Activated T-cell treated with anti-CD3 and anti-CD28 coated beads, Interleukin-2, amount 50 U/mL, for 72 hours (primary cell): ENCODE results near the gene CEP41. TPM values are rescaled to one million over a fixed set of nuclear protein-coding genes. Genes with fewer than 3 reads are reported as not detected.
A peak's percentile ranks its signal among the peaks of the same experiment; 100 is the strongest.

Experiments used
- ATAC-seq, 2 donors: fragments of 150-1000 bp; cut with Tn5 transposase; replicated peaks in 1 of 2; 2 replicates each; pipeline ENCODE4 v1.10.0; 2021; ENCODE audit warnings: moderate library complexity in 2 of 2, mild to moderate bottlenecking in 1 of 2
- DNase-seq, 2 donors: peaks; one replicate each; pipeline ENCODE4 v3.0.0; 2021 to 2022; ENCODE audit warnings: mixed read lengths in 1 of 2
- H3K27ac Mint-ChIP-seq: one replicate; pipeline ENCODE4 v1.8.0; 2022; ENCODE audit warnings: mild to moderate bottlenecking, moderate library complexity, mixed read lengths
- H3K27me3 Mint-ChIP-seq: one replicate; pipeline ENCODE4 v1.8.0; 2022; ENCODE audit warnings: low read depth, mixed read lengths
- H3K36me3 Mint-ChIP-seq, 2 donors: one replicate each; pipeline ENCODE4 v1.8.0; 2022; ENCODE audit warnings: mixed read lengths in 2 of 2, mild to moderate bottlenecking in 1 of 2; ENCODE audit not compliant: insufficient read depth in 2 of 2
- H3K4me1 Mint-ChIP-seq: one replicate; pipeline ENCODE4 v1.8.0; 2022; ENCODE audit warnings: low read depth, mixed read lengths
- H3K4me3 Mint-ChIP-seq, 2 donors: one replicate each; pipeline ENCODE4 v1.8.0; 2022; ENCODE audit warnings: mild to moderate bottlenecking in 2 of 2, mixed read lengths in 2 of 2, moderate library complexity in 2 of 2
- H3K9me3 Mint-ChIP-seq, 2 donors: one replicate each; pipeline ENCODE4 v1.8.0; 2022; ENCODE audit warnings: mixed read lengths in 2 of 2
- total RNA-seq, 2 donors: library from RNA; stranded (reverse); gene quantifications; one replicate each; pipeline ENCODE4 v1.2.3, GENCODE V29; 2022

CEP41 gene
- total RNA-seq, 2 donors from 2014 or later, result 19.1 to 33.3 TPM

GRCh38 chr7:130353196-130353595 lies 87.6 kb downstream of the CEP41 start:
- no peaks in the 10 kb centered on the region for H3K9me3 Mint-ChIP-seq
- ATAC-seq, result no peak
- H3K27ac Mint-ChIP-seq, result no peak overlapping the region
- H3K27me3 Mint-ChIP-seq, result peaks cover 8% of the 10 kb centered on the region
- no peak overlapping the region for H3K4me3 Mint-ChIP-seq
- peaks cover 24% of the 10 kb centered on the region for H3K4me1 Mint-ChIP-seq
- no peak for DNase-seq
- peaks cover 0 to under 1% of the 10 kb centered on the region in 2 donors for H3K36me3 Mint-ChIP-seq

DNA sequence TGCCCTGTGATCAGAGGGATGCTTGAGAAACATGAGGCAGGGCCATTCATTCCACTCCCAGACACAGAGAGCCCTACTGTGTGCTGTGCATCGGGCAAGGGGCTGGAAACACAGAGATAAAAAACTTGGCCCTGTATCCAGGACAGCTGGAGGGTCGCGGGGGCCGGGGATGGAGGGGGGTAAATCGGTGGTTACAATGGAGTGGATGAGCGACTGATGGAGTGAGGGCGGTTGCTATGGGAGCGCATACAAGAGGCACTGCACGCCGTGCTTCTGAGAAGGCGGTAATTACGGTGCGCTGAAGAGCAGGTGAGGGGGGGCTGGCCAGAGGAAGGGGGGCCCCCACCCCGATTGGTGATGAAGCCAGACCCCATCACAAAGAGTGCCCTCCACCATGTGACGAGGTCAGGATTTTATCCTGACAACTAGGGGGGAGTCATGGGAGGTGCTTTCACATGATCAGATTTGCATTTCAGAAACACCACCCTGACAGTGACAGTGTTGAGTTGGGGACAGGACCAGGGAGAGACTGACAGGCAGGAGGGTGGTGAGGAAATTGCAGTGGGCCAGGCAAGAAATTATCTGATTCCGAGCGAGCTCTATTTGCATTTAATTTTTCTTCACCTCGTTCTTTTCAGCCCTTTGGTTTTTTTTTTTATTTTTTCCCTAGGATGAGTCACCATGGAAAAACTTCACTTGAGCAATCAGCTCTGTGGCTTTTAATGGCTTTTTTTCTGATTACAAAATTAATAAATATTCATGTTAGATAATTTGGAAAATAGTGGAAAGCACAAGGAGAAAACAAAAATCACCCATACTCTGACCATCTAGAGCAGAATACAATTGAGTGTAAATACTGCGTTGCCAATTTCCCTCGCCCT lies 88.4 kb downstream of the CEP41 start:
- Mint-ChIP-seq H3K27me3 (peaks cover 8% of the 10 kb centered on the region), H3K36me3 (no peaks in the 10 kb centered on the region), H3K9me3 (no peaks in the 10 kb centered on the region), H3K4me1 (peaks cover 24% of the 10 kb centered on the region), H3K27ac (no peak overlapping the region), H3K4me3 (no peak overlapping the region)
- DNase-seq (no peak), ATAC-seq (no peak)

- Mint-ChIP-seq H3K9me3 (no peaks in the 10 kb centered on the region), H3K4me3 (no peak overlapping the region), H3K27me3 (peaks cover 8% of the 10 kb centered on the region), H3K27ac (no peak overlapping the region), H3K4me1 (peaks cover 24% of the 10 kb centered on the region), H3K36me3 (no peaks in the 10 kb centered on the region)
- DNase-seq (no peak), ATAC-seq (no peak)
Observed at GRCh38 chr7:130351791-130352090, 89.1 kb downstream of the CEP41 start.

- DNase-seq, result no peak
- peaks cover 8% of the 10 kb centered on the region for H3K27me3 Mint-ChIP-seq
- peak; percentile 13 to 35 for ATAC-seq
- peaks cover 24% of the 10 kb centered on the region for H3K4me1 Mint-ChIP-seq
- H3K9me3 Mint-ChIP-seq, result no peaks in the 10 kb centered on the region
- peak overlapping the region in 1 of 2 donors; percentile 12 for H3K4me3 Mint-ChIP-seq
- H3K27ac Mint-ChIP-seq, result no peak overlapping the region
- H3K36me3 Mint-ChIP-seq, result no peaks in the 10 kb centered on the region
Observed at GRCh38 chr7:130350945-130351790, 89.6 kb downstream of the CEP41 start.

DNA sequence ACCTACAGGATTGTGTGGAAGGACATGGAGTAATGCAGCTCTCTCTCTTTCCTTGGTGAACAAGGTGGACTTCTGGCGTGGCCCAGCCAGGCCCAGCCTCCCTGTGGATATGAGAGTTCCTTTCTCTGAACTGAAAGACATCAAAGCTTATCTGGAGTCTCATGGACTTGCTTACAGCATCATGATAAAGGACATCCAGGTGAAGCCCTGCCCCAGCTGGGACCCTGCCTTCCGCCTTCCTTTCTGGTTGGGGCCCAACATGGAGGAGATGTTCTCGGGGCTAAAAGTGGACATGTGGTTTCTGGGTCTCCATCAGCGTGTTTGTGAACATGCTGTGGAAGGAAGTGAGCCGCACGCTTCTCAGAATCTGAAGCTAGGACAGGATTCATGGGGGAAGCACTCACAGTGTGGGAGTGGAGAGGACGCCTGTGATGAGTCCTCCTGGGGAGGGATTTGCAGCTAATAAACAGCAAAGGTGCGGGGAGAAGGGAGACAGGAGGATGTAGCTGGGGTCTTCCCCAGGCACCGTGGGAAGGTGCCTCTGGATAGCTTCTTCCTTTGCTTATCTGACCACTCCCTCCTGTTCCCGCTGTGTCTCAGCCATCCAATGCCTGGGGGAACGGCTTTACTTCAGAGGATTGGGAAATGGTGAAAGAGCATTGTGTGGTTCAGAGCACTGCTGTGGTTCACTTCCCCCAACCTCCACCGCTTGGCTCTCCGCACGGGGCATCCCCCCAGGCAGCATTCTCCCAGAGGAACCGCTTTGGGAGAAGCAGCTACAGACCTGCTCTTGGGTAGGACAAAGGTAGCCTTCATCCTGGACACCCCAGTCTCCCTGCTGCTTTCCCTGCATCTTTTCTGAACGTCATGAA lies 90.7 kb downstream of the CEP41 start:
- Mint-ChIP-seq H3K4me1 (peaks cover 24% of the 10 kb centered on the region), H3K27me3 (peaks cover 8% of the 10 kb centered on the region), H3K4me3 (peak overlapping the region in 1 of 2 donors; percentile 12), H3K36me3 (no peaks in the 10 kb centered on the region), H3K27ac (no peak overlapping the region), H3K9me3 (no peaks in the 10 kb centered on the region)
- ATAC-seq (peak in 1 of 2 donors; percentile 44), DNase-seq (no peak)

GRCh38 chr7:130346941-130347340 lies 93.9 kb downstream of the CEP41 start:
- Mint-ChIP-seq H3K36me3 (no peaks in the 10 kb centered on the region), H3K27me3 (no peaks in the 10 kb centered on the region), H3K9me3 (no peaks in the 10 kb centered on the region), H3K4me1 (peaks cover 13% of the 10 kb centered on the region), H3K4me3 (no peak overlapping the region), H3K27ac (no peak overlapping the region)
- no peak for DNase-seq
- ATAC-seq, result no peak

DNA sequence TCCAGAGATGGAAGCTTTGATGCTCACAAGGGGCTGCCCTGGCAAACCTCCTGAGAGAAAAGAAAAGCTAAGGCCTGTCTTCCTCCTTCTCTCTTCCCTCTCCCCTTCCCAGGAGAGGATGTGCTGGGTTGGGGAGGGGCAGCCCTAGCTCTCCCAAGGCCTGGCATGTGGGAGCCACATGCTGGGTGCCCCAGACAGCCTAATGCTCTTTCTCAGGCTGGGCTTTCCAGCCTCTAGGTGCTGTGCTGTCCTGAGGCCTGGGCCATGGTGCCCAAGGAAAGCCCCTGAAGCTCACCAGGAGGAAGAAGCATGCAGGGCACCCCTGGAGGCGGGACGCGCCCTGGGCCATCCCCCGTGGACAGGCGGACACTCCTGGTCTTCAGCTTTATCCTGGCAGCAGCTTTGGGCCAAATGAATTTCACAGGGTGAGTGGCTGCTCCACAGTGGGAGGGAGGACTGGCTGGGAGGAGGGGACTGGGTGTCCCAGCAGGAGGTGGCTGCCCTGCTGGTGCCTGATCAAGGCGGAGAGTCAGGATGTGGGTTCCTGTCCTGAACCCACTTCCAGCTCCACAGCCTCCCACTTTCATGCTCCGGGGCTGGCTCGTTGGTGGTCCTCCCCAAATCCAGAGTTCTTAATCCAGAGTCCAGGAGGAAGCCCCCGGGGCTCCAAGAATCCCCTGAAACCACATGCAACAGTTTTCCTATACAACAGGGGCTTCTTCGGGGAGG lies 94.5 kb downstream of the CEP41 start:
- no peaks in the 10 kb centered on the region for H3K9me3 Mint-ChIP-seq
- no peaks in the 10 kb centered on the region for H3K36me3 Mint-ChIP-seq
- H3K4me1 Mint-ChIP-seq, result peaks cover 7% of the 10 kb centered on the region
- no peak overlapping the region for H3K4me3 Mint-ChIP-seq
- no peaks in the 10 kb centered on the region for H3K27me3 Mint-ChIP-seq
- no peak overlapping the region for H3K27ac Mint-ChIP-seq
- DNase-seq, result no peak
- no peak for ATAC-seq

DNA sequence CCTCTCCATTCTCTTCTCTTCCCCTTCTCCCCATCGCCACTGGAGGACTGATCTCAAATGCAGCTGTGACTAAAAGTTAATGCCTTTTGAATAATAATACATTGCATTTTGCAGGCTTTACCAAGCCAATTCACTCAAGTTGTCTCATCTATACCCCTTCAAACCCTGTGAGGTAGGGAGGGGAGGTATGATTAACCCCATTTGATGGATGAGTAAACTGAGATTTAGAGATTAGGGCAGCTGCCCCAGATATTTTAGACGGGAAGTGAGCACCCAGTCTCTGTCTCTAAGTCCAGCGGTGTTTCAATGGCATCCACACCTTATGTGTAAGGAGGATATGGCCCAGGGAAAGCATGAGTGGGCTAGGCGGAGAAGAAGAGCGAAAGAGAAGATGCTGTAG lies 95.1 kb downstream of the CEP41 start:
- H3K36me3 Mint-ChIP-seq, result no peaks in the 10 kb centered on the region
- no peaks in the 10 kb centered on the region for H3K9me3 Mint-ChIP-seq
- no peak overlapping the region for H3K27ac Mint-ChIP-seq
- no peaks in the 10 kb centered on the region for H3K27me3 Mint-ChIP-seq
- peaks cover 4% of the 10 kb centered on the region for H3K4me1 Mint-ChIP-seq
- ATAC-seq (no peak), DNase-seq (no peak)
- no peak overlapping the region for H3K4me3 Mint-ChIP-seq

- Mint-ChIP-seq H3K9me3 (no peaks in the 10 kb centered on the region), H3K27ac (no peak overlapping the region), H3K36me3 (no peaks in the 10 kb centered on the region), H3K4me1 (peaks cover 3% of the 10 kb centered on the region), H3K27me3 (no peaks in the 10 kb centered on the region), H3K4me3 (no peak overlapping the region)
- DNase-seq, result no peak
- no peak for ATAC-seq
Observed at GRCh38 chr7:130345136-130345535, 95.7 kb downstream of the CEP41 start.

GRCh38 chr7:130344271-130344866 lies 96.4 kb downstream of the CEP41 start, which contains the start of gene CPA5:
CPA5 (plus strand) TSS chr7:130344816; CDS start chr7:130346486, 1,670 bp downstream.
- Mint-ChIP-seq H3K4me1 (no peaks in the 10 kb centered on the region), H3K9me3 (no peaks in the 10 kb centered on the region), H3K27ac (no peak within 1 kb of the TSS), H3K36me3 (no peaks in the 10 kb centered on the region), H3K4me3 (no peak within 1 kb of the TSS), H3K27me3 (no peaks in the 10 kb centered on the region)
- DNase-seq (no peak), ATAC-seq (no peak)
